H1 (cell line): ENCODE data around the gene FXYD5. TPM values are rescaled to one million over a fixed set of nuclear protein-coding genes. Genes with fewer than 3 reads are reported as not detected.

Experiments
- CTCF ChIA-PET: fragments of 300-600 bp; sonication (Branson Sonifier 250); formaldehyde crosslinking; loops from one replicate; lab custom pipeline; 2021; ENCODE audit not compliant: partially characterized antibody; lab: Charles Lee
- POLR2A ChIA-PET: fragments of 300-600 bp; sonication (Branson Sonifier 250); formaldehyde crosslinking; loops from one replicate; lab custom pipeline; 2021; ENCODE audit warnings: inconsistent platforms; ENCODE audit not compliant: partially characterized antibody; lab: Charles Lee
- DNase-seq, 2 experiments: peaks; one replicate each; pipeline versions ENCODE4 v3.0.0 to v3.0.0-alpha.2; 2010 to 2022; ENCODE audit warnings: low spot score in 2 of 2, low read depth in 1 of 2, mixed read lengths in 1 of 2
- FAIRE-seq: peaks from 2 replicates; lab custom pipeline; 2011; peaks lifted over from hg19 to GRCh38; lab: Jason Lieb, UNC
- H2AFZ ChIP-seq: 2 replicates; pipeline ENCODE4 v1.8.1; 2012; ENCODE audit warnings: low read length, inconsistent platforms
- H2AK5ac ChIP-seq: 2 replicates; pipeline ENCODE4 v1.6.1; 2013; ENCODE audit warnings: low read depth, low read length
- H2BK120ac ChIP-seq: replicated peaks from 2 replicates; pipeline ENCODE3; 2013; ENCODE audit warnings: low read depth, low read length, inconsistent platforms
- H2BK12ac ChIP-seq: 2 replicates; pipeline ENCODE4 v1.6.1; 2013; ENCODE audit warnings: low read depth, low read length
- H2BK15ac ChIP-seq: 2 replicates; pipeline ENCODE4 v1.6.1; 2013; ENCODE audit warnings: low read length
- H2BK20ac ChIP-seq: 2 replicates; pipeline ENCODE4 v1.6.1; 2013; ENCODE audit warnings: low read length
- H2BK5ac ChIP-seq: 2 replicates; pipeline ENCODE4 v1.6.1; 2013; ENCODE audit warnings: low read depth, low read length
- H3K14ac ChIP-seq: 2 replicates; pipeline ENCODE4 v1.6.1; 2013; ENCODE audit warnings: inconsistent platforms; ENCODE audit not compliant: insufficient read length
- H3K18ac ChIP-seq: 2 replicates; pipeline ENCODE4 v1.6.1; 2013; ENCODE audit warnings: low read length; ENCODE audit errors: extremely low read depth
- H3K23ac ChIP-seq: 2 replicates; pipeline ENCODE4 v1.6.1; 2013; ENCODE audit warnings: inconsistent platforms; ENCODE audit not compliant: insufficient read length
- H3K23me2 ChIP-seq: 2 replicates; pipeline ENCODE4 v1.6.1; 2013; ENCODE audit warnings: low read depth, low read length
- H3K27ac ChIP-seq: 2 replicates; pipeline ENCODE4 v1.6.1; 2011; ENCODE audit warnings: low read depth, low read length, inconsistent platforms
- H3K27me3 ChIP-seq, 4 experiments: replicated peaks in 1 of 4; 1 replicate in 1 of 4; 2 replicates in 3 of 4; pipeline versions ENCODE4 v1.6.1 to v1.8.1; 2011 to 2013; ENCODE audit warnings: low read length in 3 of 4, mild to moderate bottlenecking in 3 of 4, inconsistent platforms in 2 of 4, mixed read lengths in 2 of 4, moderate library complexity in 1 of 4; ENCODE audit not compliant: control insufficient read depth in 3 of 4, insufficient read depth in 3 of 4; ENCODE audit errors: extremely low read depth in 1 of 4
- H3K36me3 ChIP-seq, 4 experiments: 2 replicates each; pipeline versions ENCODE4 v1.6.1 to v1.8.1; 2011 to 2013; ENCODE audit warnings: mild to moderate bottlenecking in 4 of 4, low read length in 3 of 4, moderate library complexity in 2 of 4, control low read depth in 1 of 4, inconsistent platforms in 1 of 4; ENCODE audit not compliant: insufficient read depth in 4 of 4, control insufficient read depth in 2 of 4
- H3K4ac ChIP-seq: replicated peaks from 2 replicates; pipeline ENCODE3; 2013; ENCODE audit warnings: low read length, low read depth, mixed read lengths, inconsistent platforms; ENCODE audit not compliant: insufficient read length
- H3K4me1 ChIP-seq, 4 experiments: replicated peaks in 1 of 4; 1 replicate in 1 of 4; 2 replicates in 3 of 4; pipeline versions ENCODE4 v1.6.1 to v1.8.1; 2011 to 2013; ENCODE audit warnings: low read length in 3 of 4, inconsistent platforms in 2 of 4, mixed read lengths in 1 of 4; ENCODE audit not compliant: insufficient read depth in 4 of 4, control insufficient read depth in 3 of 4
- H3K4me2 ChIP-seq, 2 experiments: 2 replicates each; pipeline versions ENCODE4 v1.6.1 to v1.8.1; 2011 to 2013; ENCODE audit warnings: low read depth in 2 of 2, low read length in 2 of 2, control low read depth in 1 of 2, inconsistent platforms in 1 of 2, mild to moderate bottlenecking in 1 of 2; ENCODE audit not compliant: insufficient read depth in 1 of 2
- H3K4me3 ChIP-seq, 4 experiments: fragments of 200-600, 300-600 bp in 1 of 4; sonication (generic), shearing (Covaris generic), sonication (Bioruptor Twin) in 1 of 4; 2 replicates each; pipeline versions ENCODE4 v1.5.1 to v1.8.1; 2011 to 2016; ENCODE audit warnings: low read length in 4 of 4, low read depth in 3 of 4, control low read depth in 2 of 4, inconsistent platforms in 2 of 4, mild to moderate bottlenecking in 2 of 4, mixed read lengths in 1 of 4, moderate library complexity in 1 of 4; ENCODE audit not compliant: insufficient read depth in 2 of 4; ENCODE audit errors: extremely low read depth in 1 of 4
- H3K56ac ChIP-seq: replicated peaks from 2 replicates; pipeline ENCODE3; 2013; ENCODE audit warnings: low read depth, mild to moderate bottlenecking, mixed read lengths, low read length, inconsistent platforms; ENCODE audit not compliant: insufficient read length
- H3K79me1 ChIP-seq: 2 replicates; pipeline ENCODE4 v1.6.1; 2013; ENCODE audit warnings: low read depth, low read length, control low read depth
- H3K79me2 ChIP-seq, 2 experiments: 2 replicates each; pipeline versions ENCODE4 v1.6.1 to v1.8.1; 2012 to 2013; ENCODE audit warnings: low read length in 2 of 2, mild to moderate bottlenecking in 2 of 2, inconsistent platforms in 1 of 2; ENCODE audit not compliant: insufficient read depth in 2 of 2, control insufficient read depth in 1 of 2
- H3K9ac ChIP-seq, 4 experiments: replicated peaks in 1 of 4; 1 replicate in 1 of 4; 2 replicates in 3 of 4; pipeline versions ENCODE4 v1.6.1 to v1.8.1; 2011 to 2013; ENCODE audit warnings: low read depth in 3 of 4, low read length in 3 of 4, control low read depth in 2 of 4, mild to moderate bottlenecking in 2 of 4, moderate library complexity in 2 of 4, inconsistent platforms in 1 of 4; ENCODE audit errors: extremely low read depth in 1 of 4
- H3K9me3 ChIP-seq, 2 experiments: 2 replicates each; pipeline versions ENCODE4 v1.6.1 to v1.8.1; 2012 to 2013; ENCODE audit warnings: mild to moderate bottlenecking in 2 of 2, moderate library complexity in 2 of 2, control low read depth in 1 of 2, inconsistent platforms in 1 of 2, low read depth in 1 of 2, low read length in 1 of 2, mixed read lengths in 1 of 2; ENCODE audit not compliant: insufficient read depth in 2 of 2
- H4K20me1 ChIP-seq, 2 experiments: replicated peaks in 1 of 2; 2 replicates each; pipeline versions ENCODE3 to v1.8.1; 2011 to 2013; ENCODE audit warnings: inconsistent platforms in 2 of 2, low read length in 2 of 2, mild to moderate bottlenecking in 1 of 2; ENCODE audit not compliant: insufficient read depth in 2 of 2, control insufficient read depth in 1 of 2
- H4K5ac ChIP-seq: 2 replicates; pipeline ENCODE4 v1.6.1; 2013; ENCODE audit warnings: low read length, low read depth, mixed read lengths, inconsistent platforms; ENCODE audit not compliant: insufficient read length
- H4K8ac ChIP-seq: 2 replicates; pipeline ENCODE4 v1.8.0; 2013; ENCODE audit warnings: mild to moderate bottlenecking, moderate library complexity, low read length, inconsistent platforms; ENCODE audit not compliant: insufficient read depth; ENCODE audit errors: extremely low read depth
- H4K91ac ChIP-seq: replicated peaks from 2 replicates; pipeline ENCODE3; 2013; ENCODE audit warnings: low read length, mixed read lengths, inconsistent platforms; ENCODE audit not compliant: insufficient read length
- BRCA1 ChIP-seq: IDR thresholded peaks from 2 replicates; pipeline ENCODE4 v1.6.1; 2012; ENCODE audit warnings: low read depth, low read length, improper control_type of control experiment
- CBX8 ChIP-seq: fragments of 300-800, 300-1000 bp; sonication (generic); IDR thresholded peaks from 2 replicates; pipeline ENCODE4 v1.7.1; 2016; ENCODE audit warnings: low read depth, low read length, borderline replicate concordance
- EGR1 ChIP-seq: IDR thresholded peaks from 2 replicates; pipeline ENCODE4 v1.6.1; 2011; ENCODE audit warnings: low read depth, low read length, borderline replicate concordance
- EZH2 ChIP-seq: fragments of 200-600 bp; sonication (generic); IDR thresholded peaks from 2 replicates; pipeline ENCODE4 v1.7.1; 2012; ENCODE audit warnings: low read depth, mild to moderate bottlenecking, moderate library complexity, low read length, inconsistent platforms; ENCODE audit not compliant: severe bottlenecking
- HDAC2 ChIP-seq, 2 experiments: fragments of 300-600 bp in 1 of 2; sonication (generic) in 1 of 2; IDR thresholded peaks; 2 replicates each; pipeline ENCODE4 v1.6.1; 2011 to 2012; ENCODE audit warnings: low read depth in 2 of 2, low read length in 2 of 2, mild to moderate bottlenecking in 2 of 2, moderate library complexity in 2 of 2, borderline replicate concordance in 1 of 2, inconsistent platforms in 1 of 2
- JUND ChIP-seq: IDR thresholded peaks from 2 replicates; pipeline ENCODE4 v1.6.1; 2011; ENCODE audit warnings: mild to moderate bottlenecking, improper control_type of control experiment, low read length
- NRF1 ChIP-seq: IDR thresholded peaks from 2 replicates; pipeline ENCODE4 v1.6.1; 2011; ENCODE audit warnings: mild to moderate bottlenecking, low read depth, low read length, improper control_type of control experiment
- SP1 ChIP-seq: IDR thresholded peaks from 2 replicates; pipeline ENCODE4 v1.6.1; 2011; ENCODE audit warnings: low read depth, low read length
- SP4 ChIP-seq: IDR thresholded peaks from 2 replicates; pipeline ENCODE4 v1.6.1; 2012; ENCODE audit warnings: low read length, inconsistent platforms
- TAF1 ChIP-seq: IDR thresholded peaks from 2 replicates; pipeline ENCODE4 v1.6.1; 2011; ENCODE audit warnings: mild to moderate bottlenecking, low read depth, low read length
- TBP ChIP-seq: IDR thresholded peaks from 2 replicates; pipeline ENCODE4 v1.6.1; 2011; ENCODE audit warnings: low read depth, low read length, improper control_type of control experiment
- TCF12 ChIP-seq: IDR thresholded peaks from 2 replicates; pipeline ENCODE4 v1.6.1; 2011; ENCODE audit warnings: low read depth, mild to moderate bottlenecking, low read length
- WGBS, 2 experiments: shearing (Covaris generic) in 1 of 2; methylation state at CpG; one replicate each; pipeline versions ENCODE4 v1.1.6 to v1.1.7; 2013 to 2015; ENCODE audit warnings: low lambda C conversion rate in 2 of 2, mixed read lengths in 2 of 2, inconsistent platforms in 1 of 2, low coverage in 1 of 2, missing lambda C conversion rate in 1 of 2; ENCODE audit not compliant: insufficient replicate concordance in 2 of 2, insufficient coverage in 1 of 2, insufficient read length in 1 of 2; ENCODE audit errors: extremely low coverage in 1 of 2, missing lambda C conversion rate in 1 of 2; 5-methylcytosine and 5-hydroxymethylcytosine counted together
- polyA plus RNA-seq, 7 experiments: library from polyadenylated mRNA; depleted of rRNA in 3 of 7; stranded (reverse) in 5 of 7; unstranded in 2 of 7; fragments of >200 nt in 5 of 7; fragments of 200-250 nt in 2 of 7; gene quantifications; 1 replicate in 5 of 7; 2 replicates in 1 of 7; 4 replicates in 1 of 7; pipeline versions ENCODE4 v1.2.1 to v1.2.3, GENCODE V29; 2011 to 2013; ENCODE audit warnings: missing spikeins in 2 of 7, mixed read lengths in 2 of 7
- total RNA-seq: library from RNA; stranded (reverse); fragmentation: NEBNext Ultra II Directional; extraction: Animal tissue kit (Norgen Biotek cat#: 25700); gene quantifications from 2 replicates; pipeline ENCODE4 v1.2.1, GENCODE V29; 2021

The FXYD5 gene
- total and polyA plus RNA-seq, 2 of the 8 experiments (the other 6 are each of a cell fraction or from before 2014, with no cell fraction given), result 99.0 to 191 TPM

DNA sequence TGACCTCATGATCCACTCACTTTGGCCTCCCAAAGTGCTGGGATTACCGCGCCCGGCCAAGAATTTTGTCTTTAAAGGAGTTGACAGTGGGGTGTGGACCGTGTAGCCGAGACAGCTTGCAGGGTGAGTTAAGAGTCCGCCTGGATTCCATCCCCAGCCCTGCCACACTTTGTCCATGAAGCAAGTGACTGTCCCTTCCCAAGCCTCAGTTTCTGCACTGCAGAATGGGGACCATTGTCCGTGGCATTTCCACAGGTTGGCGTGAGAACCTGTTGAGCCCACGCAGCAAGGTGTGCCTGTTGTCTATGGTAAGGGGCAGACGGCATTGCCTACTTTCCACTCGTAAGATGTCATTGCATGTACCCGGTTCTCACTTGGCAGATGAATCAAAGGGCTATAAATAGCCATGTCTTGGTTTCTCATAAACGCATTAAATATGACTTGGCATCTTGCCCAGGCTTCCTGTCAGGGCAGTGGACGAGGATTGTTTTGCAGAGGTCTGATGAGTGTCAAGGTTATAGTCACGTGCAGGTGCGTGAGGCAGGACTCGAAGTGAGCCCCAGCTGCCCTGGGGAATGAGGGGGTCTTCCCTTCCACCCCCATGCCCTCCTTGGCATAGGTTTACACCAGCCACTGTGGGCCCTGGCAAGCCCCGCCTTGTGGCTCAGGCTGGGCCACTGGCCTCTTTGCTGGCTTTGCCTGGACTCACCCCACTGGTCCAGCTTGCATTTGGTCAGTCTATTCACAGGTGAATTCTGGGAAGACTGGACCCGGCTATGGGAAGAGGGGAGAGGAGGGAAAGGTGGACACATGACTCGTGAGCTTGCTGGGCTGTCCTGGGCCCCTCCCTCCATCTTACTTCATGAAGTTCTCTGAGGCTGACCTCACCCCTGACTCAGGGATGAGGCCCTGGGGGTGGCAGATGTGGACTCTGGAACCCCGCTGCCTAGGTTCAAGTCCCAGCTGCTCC is 59.4 kb downstream of the FXYD5 start:
- Histone ChIP-seq H2BK120ac (no peak overlapping the region), H3K79me1 (no peaks in the 10 kb centered on the region), H2BK15ac (0 out of 2 replicates have a peak overlapping the region, but pooled peaks have one; percentile 61), H3K36me3 (no peaks in the 10 kb centered on the region), H3K23me2 (no peaks in the 10 kb centered on the region), H2BK20ac (0 out of 2 replicates have a peak overlapping the region, but pooled peaks have one; percentile 17), H3K4ac (no peak overlapping the region), H3K27me3 (no peaks in the 10 kb centered on the region), H3K18ac (no peak overlapping the region), H4K8ac (no peak overlapping the region), H4K91ac (no peak overlapping the region), H2BK5ac (no peak overlapping the region), H3K27ac (no peak overlapping the region), H3K4me3 (no peak overlapping the region), H4K5ac (no peak overlapping the region), H3K56ac (no peak overlapping the region), H3K9me3 (peaks cover 0 to 1% of the 10 kb centered on the region in 2 experiments; a peak in 2 of 4 replicates), H3K4me2 (no peak overlapping the region), H2AK5ac (0 out of 2 replicates have a peak overlapping the region, but pooled peaks have one; percentile 33), H3K23ac (no peak overlapping the region), H2BK12ac (peak overlapping the region; percentile 22; the same call in 1 of the 2 replicates), H2AFZ (no peak overlapping the region), H3K4me1 (no peaks in the 10 kb centered on the region; a peak in 2 of 7 replicates), H3K79me2 (no peaks in the 10 kb centered on the region), H3K14ac (no peak overlapping the region), H4K20me1 (no peaks in the 10 kb centered on the region), H3K9ac (no peak overlapping the region)
- WGBS, 2 experiments, result 87% methylated on average over 18 of the region's 21 CpGs; no CpG with 5 or more reads in 1 of the 2 experiments
- CTCF ChIA-PET, result interaction anchor here (0.6 to 1.8 kb wide), 3 partner anchors 11 to 60 kb away, joined by 5 to 9 read pairs (median 7); partner anchors contain the start of gene FXYD5
- no peak for DNase-seq
- no peak for FAIRE-seq
- POLR2A ChIA-PET, result interaction anchor here (0.9 to 1.4 kb wide), 4 partner anchors 8 to 72 kb away, joined by 3 to 5 read pairs (median 4); no protein-coding TSS in a partner anchor
- TF ChIP-seq CBX8, result no peak
- TF ChIP-seq HDAC2 (IDR thresholded peaks at IDR 0.05; ENCODE audit: borderline replicate concordance in 1 of 2, low read depth in 2 of 2, low read length in 2 of 2), result no peak
- TF ChIP-seq TAF1, result no peak
- TF ChIP-seq BRCA1, result no peak
- TF ChIP-seq EZH2, result no peak
- TF ChIP-seq SP4, result no peak
- no peak for TF ChIP-seq NRF1
- no peak for TF ChIP-seq SP1
- no peak for TF ChIP-seq TBP
- TF ChIP-seq EGR1, result no peak
- TF ChIP-seq JUND, result no peak
- TF ChIP-seq TCF12, result no peak
